Peyer's patch (tissue), 4 donors: ENCODE data around the gene UGT1A6.
"Not testable (repeated sequence)": the region's sequence is repeated elsewhere in the genome, so short reads cannot be mapped to it uniquely, and the experiment has no call there.

Source experiments
- CTCF ChIP-seq, 6 experiments: fragments of 450-650 bp in 4 of 6; fragments of 200-600 bp in 2 of 6; sonication (generic) in 1 of 6; IDR thresholded peaks; one replicate each; pipeline ENCODE4 v1.5.1; 2017 to 2019; ENCODE audit warnings: antibody characterized with exemption in 6 of 6, mild to moderate bottlenecking in 3 of 6, moderate library complexity in 1 of 6
- POLR2A ChIP-seq, 2 donors: fragments of 450-650 bp; IDR thresholded peaks; one replicate each; pipeline ENCODE4 v1.5.1; 2017; ENCODE audit warnings: antibody characterized with exemption in 2 of 2, mild to moderate bottlenecking in 2 of 2, moderate library complexity in 2 of 2

- TF ChIP-seq POLR2A, CTCF (IDR thresholded peaks at IDR 0.05): not testable (repeated sequence)
Observed at GRCh38 chr2:233655943-233656342, 36.7 kb upstream of the UGT1A6 start.
